ENCODE data around the gene EIF2D. TPM values are rescaled to one million over a fixed set of nuclear protein-coding genes. Genes with fewer than 3 reads are reported as not detected.

EIF2D gene
- total RNA-seq: 10 to 100 TPM; 63.4 to 64.9 TPM

- H3K27ac Mint-ChIP-seq: peak within 1 kb of the TSS; percentile 97
- peaks cover 49% of the 10 kb centered on the region for H3K36me3 Mint-ChIP-seq (ENCODE audit: low read depth)
- peak within 1 kb of the TSS; percentile 97 for H3K4me3 Mint-ChIP-seq
- H3K9me3 Mint-ChIP-seq: no peaks in the 10 kb centered on the region
- ATAC-seq (replicated peaks): peak; percentile 83
- peaks cover 32% of the 10 kb centered on the region for H3K4me1 Mint-ChIP-seq
- no peaks in the 10 kb centered on the region for H3K27me3 Mint-ChIP-seq
These were observed at the start of gene EIF2D for GRCh38 chr1:206612129-206612876. Gene EIF2D (minus strand): TSS chr1:206612465. CDS start chr1:206612342, 123 bp downstream.

DNA sequence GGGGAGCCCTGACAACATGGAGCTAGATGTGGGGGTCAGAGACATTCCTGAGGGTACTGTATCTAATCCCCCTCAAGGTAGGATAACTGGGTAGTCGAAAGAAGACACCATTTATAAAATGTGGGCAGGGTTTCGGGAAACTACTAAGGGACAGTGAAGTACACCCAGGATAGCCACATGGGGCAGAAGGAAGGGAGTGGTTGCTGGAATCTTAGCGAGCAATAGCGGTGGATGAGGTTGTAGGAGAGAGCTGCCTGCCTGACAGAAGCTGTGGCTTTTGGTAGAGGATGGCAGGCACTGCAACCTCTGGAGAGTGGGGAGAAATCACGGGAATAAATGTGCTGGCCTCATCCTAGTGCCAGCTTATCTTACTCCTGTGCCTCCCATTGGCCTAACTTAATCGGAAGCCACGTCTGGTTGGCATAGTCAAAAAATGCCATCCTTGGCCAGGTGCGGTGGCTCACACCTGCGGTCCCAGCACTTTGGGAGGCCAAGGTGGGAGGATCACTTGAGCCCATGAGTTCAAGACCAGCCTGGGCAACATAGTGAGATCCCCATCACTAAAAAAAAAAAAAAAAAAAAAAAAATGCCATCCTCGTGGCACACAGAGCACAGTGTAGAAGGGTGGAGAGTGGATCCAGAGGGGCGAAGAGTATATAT is 49.0 kb upstream of the EIF2D start:
- no peaks in the 10 kb centered on the region for H3K9me3 Mint-ChIP-seq
- H3K4me1 Mint-ChIP-seq: peaks cover 6% of the 10 kb centered on the region
- no peak overlapping the region for H3K4me3 Mint-ChIP-seq
- peaks cover 29% of the 10 kb centered on the region for H3K27me3 Mint-ChIP-seq
- no peaks in the 10 kb centered on the region for H3K36me3 Mint-ChIP-seq (ENCODE audit: low read depth)
- H3K27ac Mint-ChIP-seq: peak overlapping the region; percentile 13
- no peak for ATAC-seq (replicated peaks)

- Mint-ChIP-seq H3K4me1 (peaks cover 6% of the 10 kb centered on the region), H3K4me3 (no peak overlapping the region), H3K27ac (no peak overlapping the region), H3K27me3 (peaks cover 29% of the 10 kb centered on the region), H3K36me3 (ENCODE audit: low read depth) (no peaks in the 10 kb centered on the region), H3K9me3 (no peaks in the 10 kb centered on the region)
- ATAC-seq (replicated peaks): no peak
These were observed 47.9 kb upstream of the EIF2D start for GRCh38 chr1:206660136-206660535.

- ATAC-seq (replicated peaks): no peak
- Mint-ChIP-seq H3K4me3 (no peak overlapping the region), H3K9me3 (no peaks in the 10 kb centered on the region), H3K27ac (no peak overlapping the region), H3K4me1 (peaks cover 6% of the 10 kb centered on the region), H3K27me3 (peaks cover 26% of the 10 kb centered on the region), H3K36me3 (ENCODE audit: low read depth) (no peaks in the 10 kb centered on the region)
These were observed 46.7 kb upstream of the EIF2D start for GRCh38 chr1:206658981-206659273.

- no peak overlapping the region for H3K27ac Mint-ChIP-seq
- H3K27me3 Mint-ChIP-seq: peaks cover 23% of the 10 kb centered on the region
- H3K36me3 Mint-ChIP-seq (ENCODE audit: low read depth): no peaks in the 10 kb centered on the region
- peak; percentile 62 for ATAC-seq (replicated peaks)
- H3K4me3 Mint-ChIP-seq: no peak overlapping the region
- H3K9me3 Mint-ChIP-seq: no peaks in the 10 kb centered on the region
- H3K4me1 Mint-ChIP-seq: peaks cover 8% of the 10 kb centered on the region
These were observed 46.2 kb upstream of the EIF2D start for GRCh38 chr1:206658264-206658980.

DNA sequence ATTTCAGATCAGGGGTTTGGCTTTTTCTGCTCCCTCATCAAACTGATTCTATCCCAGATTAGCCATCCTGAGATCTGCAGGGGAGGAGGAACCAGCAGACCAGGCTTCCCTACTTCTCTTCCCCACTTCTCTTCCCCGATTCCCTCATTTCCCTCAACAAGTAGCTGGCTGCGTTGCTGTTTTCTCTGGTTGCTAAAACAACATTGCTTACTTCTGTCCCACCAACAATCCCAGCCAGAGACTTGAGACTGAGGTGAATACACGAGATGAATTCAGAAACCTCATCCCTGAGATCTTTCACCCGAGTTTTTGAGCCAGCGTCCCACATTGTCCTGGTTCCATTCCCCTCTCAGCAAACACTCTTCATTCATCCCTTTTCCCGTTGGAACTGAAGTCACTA is 45.5 kb upstream of the EIF2D start:
- Mint-ChIP-seq H3K27ac (no peak overlapping the region), H3K27me3 (peaks cover 21% of the 10 kb centered on the region), H3K36me3 (ENCODE audit: low read depth) (no peaks in the 10 kb centered on the region), H3K4me3 (no peak overlapping the region), H3K9me3 (no peaks in the 10 kb centered on the region), H3K4me1 (peaks cover 9% of the 10 kb centered on the region)
- ATAC-seq (replicated peaks): no peak

DNA sequence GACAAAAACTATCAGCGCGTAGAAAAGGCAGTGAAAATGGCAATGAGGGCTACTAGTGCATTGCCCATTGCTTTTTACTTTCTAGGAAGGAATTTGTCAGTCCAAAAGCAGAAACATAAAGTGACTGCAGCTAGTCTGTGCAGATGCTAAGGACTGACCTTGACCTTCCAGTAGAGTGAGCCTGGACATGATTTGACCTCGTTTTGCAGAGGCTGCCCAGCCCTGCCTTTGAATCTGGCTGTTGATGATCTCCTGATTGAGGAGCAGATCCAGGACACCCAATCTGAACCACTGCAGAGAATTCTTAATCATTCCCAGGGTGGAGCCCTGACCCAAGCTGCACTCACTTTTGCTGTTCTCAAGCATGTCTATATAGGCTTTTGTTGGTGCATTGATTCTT is 44.7 kb upstream of the EIF2D start:
- H3K27me3 Mint-ChIP-seq: peaks cover 19% of the 10 kb centered on the region
- no peak overlapping the region for H3K4me3 Mint-ChIP-seq
- H3K27ac Mint-ChIP-seq: no peak overlapping the region
- no peak for ATAC-seq (replicated peaks)
- peaks cover 6% of the 10 kb centered on the region for H3K4me1 Mint-ChIP-seq
- no peaks in the 10 kb centered on the region for H3K9me3 Mint-ChIP-seq
- no peaks in the 10 kb centered on the region for H3K36me3 Mint-ChIP-seq (ENCODE audit: low read depth)

- no peak overlapping the region for H3K27ac Mint-ChIP-seq
- H3K4me1 Mint-ChIP-seq: peaks cover 6% of the 10 kb centered on the region
- no peaks in the 10 kb centered on the region for H3K9me3 Mint-ChIP-seq
- no peak overlapping the region for H3K4me3 Mint-ChIP-seq
- H3K36me3 Mint-ChIP-seq (ENCODE audit: low read depth): no peaks in the 10 kb centered on the region
- ATAC-seq (replicated peaks): no peak
- peaks cover 15% of the 10 kb centered on the region for H3K27me3 Mint-ChIP-seq
These were observed 43.2 kb upstream of the EIF2D start for GRCh38 chr1:206655471-206655882.

GRCh38 chr1:206654828-206655227 is 42.6 kb upstream of the EIF2D start:
- Mint-ChIP-seq H3K9me3 (no peaks in the 10 kb centered on the region), H3K4me3 (no peak overlapping the region), H3K27ac (no peak overlapping the region), H3K36me3 (ENCODE audit: low read depth) (peaks cover 2% of the 10 kb centered on the region), H3K27me3 (peaks cover 15% of the 10 kb centered on the region), H3K4me1 (peaks cover 6% of the 10 kb centered on the region)
- ATAC-seq (replicated peaks): no peak

DNA sequence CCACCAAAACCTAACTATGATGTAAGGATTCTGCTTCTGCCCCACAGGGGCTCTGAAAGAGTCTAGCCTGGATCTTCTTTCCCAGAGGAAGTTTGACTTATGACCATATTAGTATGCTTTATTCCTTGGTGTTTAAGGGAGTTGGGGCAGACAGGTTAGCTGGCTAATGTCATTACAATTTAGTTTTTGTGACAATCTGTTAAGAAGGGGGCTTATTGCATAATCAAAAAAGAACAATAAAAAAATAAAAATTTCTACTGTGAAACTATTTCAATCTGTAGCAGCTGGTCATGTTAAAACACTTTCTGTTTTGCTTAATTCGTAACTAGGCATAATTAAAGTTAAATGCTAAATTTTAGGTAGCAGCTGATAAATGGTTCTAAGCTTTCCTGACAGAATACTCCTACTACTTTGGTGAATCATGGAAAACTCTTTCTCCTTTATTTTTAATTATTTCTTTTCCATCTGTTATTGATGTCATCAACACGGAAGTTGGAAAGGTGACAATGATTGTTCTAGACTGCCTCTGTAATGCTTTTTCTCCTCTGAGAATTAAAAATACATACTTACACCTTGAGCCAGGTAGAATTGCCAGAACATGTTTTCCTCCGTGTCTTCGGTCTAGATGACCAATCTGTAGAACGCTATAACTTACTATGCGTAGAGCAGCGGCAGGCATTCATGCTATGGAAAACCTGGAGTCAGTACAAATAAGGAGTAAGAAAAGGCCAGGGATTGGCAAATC is 41.6 kb upstream of the EIF2D start:
- Mint-ChIP-seq H3K27ac (no peak overlapping the region), H3K27me3 (peaks cover 15% of the 10 kb centered on the region), H3K4me3 (no peak overlapping the region), H3K4me1 (peaks cover 6% of the 10 kb centered on the region), H3K9me3 (no peaks in the 10 kb centered on the region), H3K36me3 (ENCODE audit: low read depth) (peaks cover 10% of the 10 kb centered on the region)
- ATAC-seq (replicated peaks): no peak

- Mint-ChIP-seq H3K27me3 (peaks cover 3% of the 10 kb centered on the region), H3K36me3 (ENCODE audit: low read depth) (peaks cover 25% of the 10 kb centered on the region), H3K4me1 (peaks cover 6% of the 10 kb centered on the region), H3K27ac (no peak overlapping the region), H3K9me3 (no peaks in the 10 kb centered on the region), H3K4me3 (no peak overlapping the region)
- ATAC-seq (replicated peaks): peak; percentile 43
These were observed 40.0 kb upstream of the EIF2D start for GRCh38 chr1:206651958-206652890.

DNA sequence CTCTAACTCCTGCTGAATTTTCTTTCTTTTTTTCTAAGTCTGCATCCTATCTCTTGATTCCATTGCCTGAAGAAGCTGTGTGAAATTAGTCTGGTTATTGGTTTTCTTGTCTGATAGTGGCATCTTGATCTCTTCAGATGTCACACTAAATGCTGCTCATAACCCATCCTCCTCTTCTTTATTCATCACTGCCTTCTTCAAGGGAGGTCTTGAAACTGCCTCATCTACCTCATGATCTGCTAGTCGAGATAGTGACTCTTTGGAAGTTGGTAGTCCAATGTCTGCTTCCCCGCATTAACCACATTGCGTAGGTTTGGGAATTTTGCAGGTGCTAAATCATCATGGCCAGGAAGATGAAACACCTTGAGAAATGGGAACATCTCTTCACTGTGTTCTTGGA is 38.7 kb upstream of the EIF2D start:
- Mint-ChIP-seq H3K36me3 (ENCODE audit: low read depth) (peaks cover 33% of the 10 kb centered on the region), H3K4me1 (peaks cover 6% of the 10 kb centered on the region), H3K27ac (no peak overlapping the region), H3K4me3 (no peak overlapping the region), H3K9me3 (no peaks in the 10 kb centered on the region), H3K27me3 (no peaks in the 10 kb centered on the region)
- no peak for ATAC-seq (replicated peaks)

GRCh38 chr1:206649261-206649921 is 37.1 kb upstream of the EIF2D start:
- ATAC-seq (replicated peaks): no peak
- Mint-ChIP-seq H3K36me3 (ENCODE audit: low read depth) (peaks cover 33% of the 10 kb centered on the region), H3K27me3 (no peaks in the 10 kb centered on the region), H3K9me3 (no peaks in the 10 kb centered on the region), H3K4me1 (peaks cover 6% of the 10 kb centered on the region), H3K4me3 (no peak overlapping the region), H3K27ac (peak overlapping the region; percentile 23)

Measured in activated T-helper 17 cell treated with anti-CD3 and anti-CD28 coated beads, Interleukin-2, amount 50 U/mL, for 72 hours (primary cell).